DOHH2 (cell line): ENCODE measurements around the gene QSOX2.

ENCODE experiments used
- EZH2phosphoT487 ChIP-seq: fragments of 200-600 bp; sonication (generic); IDR thresholded peaks from 2 replicates; pipeline ENCODE4 v1.6.1; 2017; ENCODE audit warnings: borderline replicate concordance, mild to moderate bottlenecking, antibody characterized with exemption, low read length, moderate library complexity, mixed read lengths
- TF ChIP-seq, protein P1 (sequence below): fragments of 200-600 bp; sonication (generic); IDR thresholded peaks from one replicate; pipeline ENCODE4 v1.5.1; 2014; ENCODE audit warnings: antibody characterized with exemption, mild to moderate bottlenecking, low read depth, low read length; ENCODE audit not compliant: poor library complexity, severe bottlenecking

DNA sequence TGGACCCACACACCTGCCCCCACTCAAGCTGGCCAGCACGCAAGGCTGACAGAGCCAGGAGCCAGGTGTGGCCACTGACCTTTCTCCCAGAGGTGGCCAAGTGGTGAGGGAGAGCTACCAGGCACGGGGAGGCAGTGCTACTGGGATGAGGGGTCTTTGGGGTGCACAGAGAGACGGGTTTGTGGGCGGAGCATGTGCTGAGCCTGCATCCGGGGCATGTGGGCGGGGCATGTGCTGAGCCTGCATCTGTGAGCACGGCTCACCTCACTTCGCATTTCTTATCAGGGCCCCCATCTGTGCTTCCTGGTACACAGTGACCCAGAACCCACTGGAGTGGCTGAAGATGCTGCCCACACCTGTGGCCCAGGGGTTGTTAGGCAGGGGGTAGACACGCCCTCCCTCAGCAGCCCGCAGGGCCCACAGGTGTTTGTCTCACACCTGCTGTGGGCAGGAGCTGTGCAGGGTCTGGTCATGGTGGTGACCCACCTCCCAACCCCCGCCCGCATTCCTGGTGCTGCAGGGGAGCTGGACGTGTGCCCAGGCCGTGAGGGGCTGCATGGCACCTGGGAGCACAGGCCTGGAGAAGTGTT is 36.8 kb upstream of the QSOX2 start:
- TF ChIP-seq, protein P1, sequence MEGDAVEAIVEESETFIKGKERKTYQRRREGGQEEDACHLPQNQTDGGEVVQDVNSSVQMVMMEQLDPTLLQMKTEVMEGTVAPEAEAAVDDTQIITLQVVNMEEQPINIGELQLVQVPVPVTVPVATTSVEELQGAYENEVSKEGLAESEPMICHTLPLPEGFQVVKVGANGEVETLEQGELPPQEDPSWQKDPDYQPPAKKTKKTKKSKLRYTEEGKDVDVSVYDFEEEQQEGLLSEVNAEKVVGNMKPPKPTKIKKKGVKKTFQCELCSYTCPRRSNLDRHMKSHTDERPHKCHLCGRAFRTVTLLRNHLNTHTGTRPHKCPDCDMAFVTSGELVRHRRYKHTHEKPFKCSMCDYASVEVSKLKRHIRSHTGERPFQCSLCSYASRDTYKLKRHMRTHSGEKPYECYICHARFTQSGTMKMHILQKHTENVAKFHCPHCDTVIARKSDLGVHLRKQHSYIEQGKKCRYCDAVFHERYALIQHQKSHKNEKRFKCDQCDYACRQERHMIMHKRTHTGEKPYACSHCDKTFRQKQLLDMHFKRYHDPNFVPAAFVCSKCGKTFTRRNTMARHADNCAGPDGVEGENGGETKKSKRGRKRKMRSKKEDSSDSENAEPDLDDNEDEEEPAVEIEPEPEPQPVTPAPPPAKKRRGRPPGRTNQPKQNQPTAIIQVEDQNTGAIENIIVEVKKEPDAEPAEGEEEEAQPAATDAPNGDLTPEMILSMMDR, result no peak
- TF ChIP-seq EZH2phosphoT487, result no peak
